Subcutaneous adipose tissue (tissue), 4 donors: ENCODE measurements around the gene PLCH2. TPM values are rescaled to one million over a fixed set of nuclear protein-coding genes. Genes with fewer than 3 reads are reported as not detected.

Source experiments
- CTCF ChIP-seq: fragments of 450-650 bp; IDR thresholded peaks from one replicate; pipeline ENCODE4 v1.5.1; 2016; ENCODE audit warnings: low read depth, mild to moderate bottlenecking, control low read depth, antibody characterized with exemption, moderate library complexity
- total RNA-seq, 4 donors: library from RNA; depleted of rRNA; stranded (reverse); fragments of >200 nt; gene quantifications; one replicate each; pipeline ENCODE4 v1.1.0, GENCODE V29; 2016

The PLCH2 gene
- total RNA-seq, 4 donors from 2014 or later, result 0.22 to 0.68 TPM; not detected in 2

- no peak for TF ChIP-seq CTCF
Measured at GRCh38 chr1:2435746-2436355, 40.2 kb upstream of the PLCH2 start.

- TF ChIP-seq CTCF, result no peak
Measured at GRCh38 chr1:2436876-2437275, 39.2 kb upstream of the PLCH2 start.

GRCh38 chr1:2437617-2438016, 38.5 kb upstream of the PLCH2 start:
- no peak for TF ChIP-seq CTCF

GRCh38 chr1:2438038-2438437, 38.1 kb upstream of the PLCH2 start:
- no peak for TF ChIP-seq CTCF

- no peak for TF ChIP-seq CTCF
Measured at GRCh38 chr1:2438641-2439040, 37.4 kb upstream of the PLCH2 start.

- no peak for TF ChIP-seq CTCF
Measured at GRCh38 chr1:2439369-2439768, 36.7 kb upstream of the PLCH2 start.

GRCh38 chr1:2441746-2442145, 34.3 kb upstream of the PLCH2 start:
- no peak for TF ChIP-seq CTCF
